Measurements from ENCODE around the gene STARD13. TPM values are rescaled to one million over a fixed set of nuclear protein-coding genes. Genes with fewer than 3 reads are reported as not detected.

The STARD13 gene
- total and polyA plus RNA-seq, 8 donors: 21.9 to 43.6 (median 24.6) TPM

DNA sequence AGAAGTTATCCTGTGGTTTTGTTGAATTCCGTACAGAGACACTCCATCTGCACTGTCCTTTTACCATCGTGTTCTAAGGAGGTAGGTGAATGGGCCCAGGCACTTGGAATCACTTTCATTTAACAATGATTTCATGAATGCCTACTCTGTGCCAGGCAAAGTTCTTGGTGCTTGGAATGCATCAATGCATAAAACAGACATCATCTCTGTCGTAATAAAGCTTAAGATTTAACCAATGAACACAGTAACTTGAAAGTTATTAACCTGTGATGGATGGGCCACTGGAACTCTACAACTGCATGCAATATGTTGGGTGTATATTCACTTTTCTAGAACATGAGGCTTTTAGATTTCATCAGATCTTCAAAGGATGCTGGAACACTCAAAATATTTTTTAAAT is 14.1 kb upstream of the STARD13 start:
- ATAC-seq (no peak), DNase-seq (no peak)
- Histone ChIP-seq H3K27me3 (no peaks in the 10 kb centered on the region), H3K9me3 (no peaks in the 10 kb centered on the region), H3K4me3 (no peak overlapping the region), H3K36me3 (no peaks in the 10 kb centered on the region), H3K27ac (no peak overlapping the region), H3K4me1 (no peaks in the 10 kb centered on the region)
- intact Hi-C loops (cut with DNase I): no loop called here
- TF ChIP-seq, protein P1, sequence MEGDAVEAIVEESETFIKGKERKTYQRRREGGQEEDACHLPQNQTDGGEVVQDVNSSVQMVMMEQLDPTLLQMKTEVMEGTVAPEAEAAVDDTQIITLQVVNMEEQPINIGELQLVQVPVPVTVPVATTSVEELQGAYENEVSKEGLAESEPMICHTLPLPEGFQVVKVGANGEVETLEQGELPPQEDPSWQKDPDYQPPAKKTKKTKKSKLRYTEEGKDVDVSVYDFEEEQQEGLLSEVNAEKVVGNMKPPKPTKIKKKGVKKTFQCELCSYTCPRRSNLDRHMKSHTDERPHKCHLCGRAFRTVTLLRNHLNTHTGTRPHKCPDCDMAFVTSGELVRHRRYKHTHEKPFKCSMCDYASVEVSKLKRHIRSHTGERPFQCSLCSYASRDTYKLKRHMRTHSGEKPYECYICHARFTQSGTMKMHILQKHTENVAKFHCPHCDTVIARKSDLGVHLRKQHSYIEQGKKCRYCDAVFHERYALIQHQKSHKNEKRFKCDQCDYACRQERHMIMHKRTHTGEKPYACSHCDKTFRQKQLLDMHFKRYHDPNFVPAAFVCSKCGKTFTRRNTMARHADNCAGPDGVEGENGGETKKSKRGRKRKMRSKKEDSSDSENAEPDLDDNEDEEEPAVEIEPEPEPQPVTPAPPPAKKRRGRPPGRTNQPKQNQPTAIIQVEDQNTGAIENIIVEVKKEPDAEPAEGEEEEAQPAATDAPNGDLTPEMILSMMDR (IDR thresholded peaks at IDR 0.05): no peak

DNA sequence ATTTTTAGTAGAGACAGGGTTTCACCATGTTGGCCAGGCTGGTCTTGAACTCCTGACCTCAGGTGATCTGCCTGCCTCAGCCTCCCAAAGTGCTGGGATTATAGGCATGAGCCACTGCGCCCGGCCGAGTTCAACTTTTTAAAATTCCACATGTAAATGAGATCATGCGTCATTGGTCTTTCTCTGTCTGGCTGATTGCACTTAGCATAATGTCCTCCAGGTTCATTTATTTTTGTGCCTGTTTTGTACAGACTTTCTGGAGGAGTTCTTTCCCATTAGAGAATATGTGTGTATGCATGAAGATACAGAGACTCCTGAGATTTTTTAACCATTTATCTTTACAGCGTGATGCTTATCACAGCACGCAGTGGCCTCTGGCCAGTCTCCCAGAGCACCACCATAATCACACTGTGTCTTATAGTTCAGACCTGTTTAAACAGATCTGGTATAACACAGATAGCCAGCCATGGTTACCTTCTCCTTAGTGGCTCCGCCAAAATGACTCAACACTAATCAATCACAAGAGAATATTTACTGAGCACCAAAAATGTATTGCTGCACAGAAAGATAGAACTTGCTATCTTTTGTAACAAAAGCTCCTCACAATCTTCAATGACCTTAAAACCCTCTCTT is 11.4 kb upstream of the STARD13 start:
- ATAC-seq (no peak), DNase-seq (no peak)
- intact Hi-C loops (cut with DNase I): no loop called here
- TF ChIP-seq, protein P1 (IDR thresholded peaks at IDR 0.05): no peak
- H3K9me3 ChIP-seq: no peaks in the 10 kb centered on the region
- no peaks in the 10 kb centered on the region for H3K36me3 ChIP-seq
- no peak overlapping the region for H3K4me3 ChIP-seq
- no peak overlapping the region for H3K27ac ChIP-seq
- no peaks in the 10 kb centered on the region for H3K4me1 ChIP-seq
- no peaks in the 10 kb centered on the region for H3K27me3 ChIP-seq

DNA sequence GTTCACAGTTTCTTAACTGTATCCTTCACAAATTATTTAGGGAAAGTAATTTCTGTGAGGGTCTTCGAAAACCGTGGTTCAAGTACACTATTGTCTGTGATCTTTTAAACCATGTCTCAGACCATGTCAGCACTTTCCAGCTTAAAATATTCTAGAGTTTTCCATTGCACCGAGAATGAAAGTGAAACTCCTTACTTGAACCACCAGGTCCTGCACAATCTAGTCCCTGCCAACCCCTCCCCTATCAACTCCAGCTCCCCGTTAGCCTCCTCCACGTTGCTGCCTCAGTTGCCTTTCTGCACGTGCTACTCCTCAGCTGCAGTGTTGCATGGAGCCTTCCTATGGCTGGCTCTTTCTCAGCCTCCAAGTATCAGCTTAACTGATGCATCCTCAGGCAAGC is 7.2 kb upstream of the STARD13 start:
- Histone ChIP-seq H3K4me3 (no peak overlapping the region), H3K9me3 (no peaks in the 10 kb centered on the region), H3K36me3 (no peaks in the 10 kb centered on the region), H3K27ac (no peak overlapping the region), H3K4me1 (no peaks in the 10 kb centered on the region), H3K27me3 (no peaks in the 10 kb centered on the region)
- TF ChIP-seq, protein P1 (IDR thresholded peaks at IDR 0.05): no peak
- DNase-seq: no peak
- no peak for ATAC-seq
- intact Hi-C loops (cut with DNase I): no loop called here

DNA sequence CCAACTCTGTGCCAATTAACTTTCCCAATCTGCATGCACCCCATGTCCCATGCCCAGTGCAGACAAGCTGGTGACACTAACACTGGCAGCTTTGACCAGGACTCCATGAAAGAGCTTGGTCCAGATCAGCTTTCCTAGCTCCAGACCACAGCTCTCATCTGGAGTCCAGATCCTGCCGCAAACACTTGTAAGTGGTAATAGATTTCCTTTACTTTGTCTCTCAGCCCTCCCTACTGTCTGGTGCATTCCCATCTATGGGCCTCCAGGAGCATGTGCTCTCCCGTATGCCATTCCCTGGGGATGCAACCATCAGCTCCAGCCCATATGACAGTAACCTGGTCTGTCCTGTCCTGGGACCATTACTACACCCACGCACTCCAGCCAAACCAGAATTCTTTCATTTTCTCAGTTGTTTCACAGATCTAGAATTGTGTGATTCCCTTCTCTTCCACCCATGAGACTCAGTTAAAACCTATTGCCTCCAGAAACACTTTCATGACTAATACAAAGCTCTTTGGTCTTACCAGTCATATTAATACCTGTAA is 4.9 kb upstream of the STARD13 start:
- no peak overlapping the region for H3K27ac ChIP-seq
- intact Hi-C loops (cut with DNase I): no loop called here
- no peak for ATAC-seq

DNA sequence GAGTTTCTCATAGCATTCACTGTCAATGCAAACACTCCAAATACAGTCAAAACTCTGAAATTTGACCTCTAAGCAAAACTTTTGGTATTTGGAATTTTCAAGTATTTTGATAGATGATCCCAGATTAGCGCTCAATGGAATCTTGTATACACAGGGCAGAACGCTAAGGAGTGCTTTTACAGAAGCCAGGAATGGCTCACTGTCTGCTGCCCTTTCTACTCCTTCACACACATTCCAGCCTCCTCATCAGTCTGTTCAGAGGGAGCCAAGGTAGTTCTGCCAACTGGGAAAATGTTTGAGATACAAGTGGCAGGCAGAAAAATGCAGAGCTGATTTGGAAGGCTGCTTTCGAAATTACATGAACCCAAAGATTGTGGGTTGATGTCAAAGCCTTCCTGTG is 4.4 kb upstream of the STARD13 start:
- Histone ChIP-seq H3K27me3 (no peaks in the 10 kb centered on the region), H3K4me1 (peaks cover 0 to 7% of the 10 kb centered on the region in 2 donors), H3K9me3 (no peaks in the 10 kb centered on the region), H3K27ac (no peak overlapping the region), H3K4me3 (no peak overlapping the region), H3K36me3 (no peaks in the 10 kb centered on the region)
- intact Hi-C loops (cut with DNase I): no loop called here
- ATAC-seq (peak; percentile 6), DNase-seq (no peak)
- TF ChIP-seq, protein P1 (IDR thresholded peaks at IDR 0.05): no peak

More for the DNA sequence above, 4.9 kb upstream of the STARD13 start:
- TF ChIP-seq, protein P1 (IDR thresholded peaks at IDR 0.05): no peak
- Histone ChIP-seq H3K36me3 (no peaks in the 10 kb centered on the region), H3K27me3 (no peaks in the 10 kb centered on the region), H3K9me3 (no peaks in the 10 kb centered on the region), H3K4me3 (no peak overlapping the region), H3K4me1 (peaks cover 0 to 7% of the 10 kb centered on the region in 2 donors)
- no peak for DNase-seq

All from left lung (tissue), 10 donors.